Measurements from ENCODE around the gene DDX18. TPM values are rescaled to one million over a fixed set of nuclear protein-coding genes. Genes with fewer than 3 reads are reported as not detected.

The DDX18 gene
- total and polyA plus RNA-seq, 2 of the 4 experiments (the other 2 are of a cell fraction), result 34.6 to 69.9 TPM

- H3K27ac ChIP-seq (ENCODE audit: insufficient read depth, low read length), result no peak overlapping the region
- H3K18ac ChIP-seq (ENCODE audit: low read depth, low read length), result no peak overlapping the region
- no peak overlapping the region for H2BK15ac ChIP-seq (ENCODE audit: low read depth, low read length)
- no peak overlapping the region for H3K9ac ChIP-seq (ENCODE audit: low read depth, low read length)
- H2BK20ac ChIP-seq (ENCODE audit: low read depth, low read length), result no peak overlapping the region
- dilution Hi-C loops (cut with HindIII; ENCODE audit: low sequenced_read_pairs, unreplicated experiment) (no loop called here), intact Hi-C loops (cut with micrococcal nuclease) (no loop called here), in situ Hi-C loops (cut with MboI; ENCODE audit: low sequenced_read_pairs) (no loop called here)
- no peak overlapping the region for H4K8ac ChIP-seq (ENCODE audit: low read depth in 2 of 2, low read length in 2 of 2)
- no peak overlapping the region for H3K4ac ChIP-seq (ENCODE audit: low read depth, low read length)
- no peak overlapping the region for H2AFZ ChIP-seq (replicated peaks; ENCODE audit: low read length, poor library complexity)
- no peak overlapping the region for H2AK5ac ChIP-seq (ENCODE audit: low read depth, low read length)
- TF ChIP-seq CHD1 (IDR thresholded peaks at IDR 0.05; ENCODE audit: low read depth, low read length) (no peak), BHLHE40 (IDR thresholded peaks at IDR 0.05; ENCODE audit: low read depth, low read length) (no peak), SMC3 (IDR thresholded peaks at IDR 0.05; ENCODE audit: low read depth, low read length) (no peak), NFE2L2 (IDR thresholded peaks at IDR 0.05; ENCODE audit: low read depth, low read length) (no peak), MXI1 (IDR thresholded peaks at IDR 0.05; ENCODE audit: borderline replicate concordance, low read depth, low read length) (no peak), RFX5 (IDR thresholded peaks at IDR 0.05; ENCODE audit: low read depth, low read length) (no peak), MAZ (IDR thresholded peaks at IDR 0.05; ENCODE audit: borderline replicate concordance, low read depth, low read length) (no peak), CEBPB (IDR thresholded peaks at IDR 0.05; ENCODE audit: low read depth, low read length) (no peak), FOS (IDR thresholded peaks at IDR 0.05; ENCODE audit: low read depth, low read length) (no peak), USF2 (IDR thresholded peaks at IDR 0.05; ENCODE audit: low read depth, low read length) (no peak), MAFK (IDR thresholded peaks at IDR 0.05; ENCODE audit: low read depth, low read length) (no peak), POLR2A (IDR thresholded peaks at IDR 0.05; ENCODE audit: low read depth, low read length) (no peak), RCOR1 (IDR thresholded peaks at IDR 0.05; ENCODE audit: insufficient replicate concordance, low read length) (no peak), RAD21 (IDR thresholded peaks at IDR 0.05; ENCODE audit: low read length) (no peak)
- TF ChIP-seq, protein P1, sequence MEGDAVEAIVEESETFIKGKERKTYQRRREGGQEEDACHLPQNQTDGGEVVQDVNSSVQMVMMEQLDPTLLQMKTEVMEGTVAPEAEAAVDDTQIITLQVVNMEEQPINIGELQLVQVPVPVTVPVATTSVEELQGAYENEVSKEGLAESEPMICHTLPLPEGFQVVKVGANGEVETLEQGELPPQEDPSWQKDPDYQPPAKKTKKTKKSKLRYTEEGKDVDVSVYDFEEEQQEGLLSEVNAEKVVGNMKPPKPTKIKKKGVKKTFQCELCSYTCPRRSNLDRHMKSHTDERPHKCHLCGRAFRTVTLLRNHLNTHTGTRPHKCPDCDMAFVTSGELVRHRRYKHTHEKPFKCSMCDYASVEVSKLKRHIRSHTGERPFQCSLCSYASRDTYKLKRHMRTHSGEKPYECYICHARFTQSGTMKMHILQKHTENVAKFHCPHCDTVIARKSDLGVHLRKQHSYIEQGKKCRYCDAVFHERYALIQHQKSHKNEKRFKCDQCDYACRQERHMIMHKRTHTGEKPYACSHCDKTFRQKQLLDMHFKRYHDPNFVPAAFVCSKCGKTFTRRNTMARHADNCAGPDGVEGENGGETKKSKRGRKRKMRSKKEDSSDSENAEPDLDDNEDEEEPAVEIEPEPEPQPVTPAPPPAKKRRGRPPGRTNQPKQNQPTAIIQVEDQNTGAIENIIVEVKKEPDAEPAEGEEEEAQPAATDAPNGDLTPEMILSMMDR (conservative IDR thresholded peaks at IDR 0.05; ENCODE audit: low read depth, low read length), result no peak
- TF ChIP-seq, protein P2, sequence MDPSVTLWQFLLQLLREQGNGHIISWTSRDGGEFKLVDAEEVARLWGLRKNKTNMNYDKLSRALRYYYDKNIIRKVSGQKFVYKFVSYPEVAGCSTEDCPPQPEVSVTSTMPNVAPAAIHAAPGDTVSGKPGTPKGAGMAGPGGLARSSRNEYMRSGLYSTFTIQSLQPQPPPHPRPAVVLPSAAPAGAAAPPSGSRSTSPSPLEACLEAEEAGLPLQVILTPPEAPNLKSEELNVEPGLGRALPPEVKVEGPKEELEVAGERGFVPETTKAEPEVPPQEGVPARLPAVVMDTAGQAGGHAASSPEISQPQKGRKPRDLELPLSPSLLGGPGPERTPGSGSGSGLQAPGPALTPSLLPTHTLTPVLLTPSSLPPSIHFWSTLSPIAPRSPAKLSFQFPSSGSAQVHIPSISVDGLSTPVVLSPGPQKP (IDR thresholded peaks at IDR 0.05; ENCODE audit: borderline replicate concordance, low read depth, low read length), result no peak
- no peak overlapping the region for H3K14ac ChIP-seq (replicated peaks; ENCODE audit: low read depth, low read length)
- H4K20me1 ChIP-seq (ENCODE audit: insufficient read depth, low read length), result no peaks in the 10 kb centered on the region
- no peak overlapping the region for H3K4me3 ChIP-seq (ENCODE audit: insufficient read depth, low read depth, low read length)
- no peak overlapping the region for H4K91ac ChIP-seq (ENCODE audit: insufficient read depth, low read depth, low read length)
- no peak overlapping the region for H3K56ac ChIP-seq (ENCODE audit: extremely low read depth, insufficient read depth, low read length)
- no peak for DNase-seq
- no peaks in the 10 kb centered on the region for H3K79me1 ChIP-seq (ENCODE audit: low read depth in 1 of 2, low read length in 2 of 2)
- H3K9me1 ChIP-seq (ENCODE audit: insufficient read depth, low read length), result no peaks in the 10 kb centered on the region
- no peak overlapping the region for H3K4me2 ChIP-seq (ENCODE audit: low read depth, low read length)
- H3K27me3 ChIP-seq (ENCODE audit: control insufficient read depth, insufficient read depth, low read length), result no peaks in the 10 kb centered on the region
- H2BK120ac ChIP-seq (ENCODE audit: low read depth, low read length), result no peak overlapping the region
- H3K9me3 ChIP-seq (ENCODE audit: control insufficient read depth, insufficient read depth, low read length), result no peaks in the 10 kb centered on the region
- CTCF ChIA-PET, result no interaction called here
- POLR2A ChIA-PET (ENCODE audit: unreplicated experiment), result no interaction called here
- no peaks in the 10 kb centered on the region for H3K36me3 ChIP-seq (ENCODE audit: control insufficient read depth, insufficient read depth, low read length)
- no CpG with 5 or more reads among the region's 1 CpG for WGBS, 2 experiments (ENCODE audit: extremely low coverage in 2 of 2, insufficient read length in 1 of 2)
- BruUV-seq (replicated peaks), result no TSS peak
- no peak overlapping the region for H3K23ac ChIP-seq (ENCODE audit: low read depth, low read length)
- no peak overlapping the region for H2BK5ac ChIP-seq (ENCODE audit: low read depth, low read length, poor library complexity, severe bottlenecking)
- no peak overlapping the region for H4K5ac ChIP-seq (ENCODE audit: low read depth, low read length)
- no peak overlapping the region for H2AK9ac ChIP-seq (replicated peaks; ENCODE audit: low read depth, low read length, poor library complexity)
- ATAC-seq (ENCODE audit: low read depth), result no peak
- H3K4me1 ChIP-seq (ENCODE audit: control insufficient read depth, insufficient read depth, low read length), result no peaks in the 10 kb centered on the region
Observed at GRCh38 chr2:117774716-117775115, 39.8 kb upstream of the DDX18 start.
